PC-9 (cell line): ENCODE results near the gene RBBP4. TPM values are rescaled to one million over a fixed set of nuclear protein-coding genes. Genes with fewer than 3 reads are reported as not detected.
A peak's percentile ranks its signal among the peaks of the same experiment; 100 is the strongest.

ENCODE experiments used
- BruUV-seq: library from RNA; stranded (reverse); fragments of 400-500 nt; replicated peaks from 2 replicates; lab custom pipeline; 2021; lab: Mats Ljungman, UMichigan
- CTCF ChIA-PET: fragments of 300-600 bp; sonication (Branson Sonifier 250); formaldehyde crosslinking; loops from one replicate; lab custom pipeline; 2022; ENCODE audit warnings: antibody characterized with exemption; lab: Charles Lee
- POLR2A ChIA-PET: fragments of 300-600 bp; sonication (Branson Sonifier 250); formaldehyde crosslinking; loops from one replicate; lab custom pipeline; 2022; ENCODE audit warnings: antibody characterized with exemption; ENCODE audit not compliant: unreplicated experiment; lab: Charles Lee
- DNase-seq, 2 experiments: peaks; one replicate each; pipeline versions ENCODE4 v3.0.0 to v3.0.0-alpha.2; 2015 to 2022; ENCODE audit warnings: mixed read lengths in 1 of 2
- H2AFZ ChIP-seq: fragments of 200-600 bp; sonication (generic); 2 replicates; pipeline ENCODE4 v1.8.1; 2017; ENCODE audit warnings: antibody characterized with exemption
- H3F3A ChIP-seq: fragments of 200-600 bp; sonication (generic); 2 replicates; pipeline ENCODE4 v1.8.1; 2017; ENCODE audit warnings: antibody characterized with exemption, mild to moderate bottlenecking, low read depth; ENCODE audit not compliant: insufficient read depth
- H3K27ac ChIP-seq: fragments of 200-600 bp; sonication (generic); 2 replicates; pipeline ENCODE4 v1.6.1; 2016; ENCODE audit warnings: mixed run types
- H3K27me3 ChIP-seq: fragments of 200-600 bp; sonication (generic); 2 replicates; pipeline ENCODE4 v1.6.1; 2016; ENCODE audit warnings: low read depth, mixed run types; ENCODE audit not compliant: insufficient read depth
- H3K36me3 ChIP-seq: fragments of 200-600 bp; sonication (generic); 2 replicates; pipeline ENCODE4 v1.6.1; 2016; ENCODE audit warnings: low read depth, mixed run types
- H3K4me1 ChIP-seq: fragments of 200-600 bp; sonication (generic); replicated peaks from 2 replicates; pipeline ENCODE4 v1.6.1; 2016; ENCODE audit warnings: mixed run types; ENCODE audit not compliant: insufficient read depth
- H3K4me2 ChIP-seq: fragments of 200-600 bp; sonication (generic); 2 replicates; pipeline ENCODE4 v1.6.1; 2017; ENCODE audit warnings: mixed run types
- H3K4me3 ChIP-seq: fragments of 200-600 bp; sonication (generic); 2 replicates; pipeline ENCODE4 v1.6.1; 2016; ENCODE audit warnings: mixed run types
- H3K79me2 ChIP-seq: fragments of 200-600 bp; sonication (generic); 2 replicates; pipeline ENCODE4 v1.6.1; 2017; ENCODE audit warnings: low read depth, mixed run types
- H3K9me2 ChIP-seq: fragments of 200-600 bp; sonication (generic); 2 replicates; pipeline ENCODE4 v1.8.1; 2017; ENCODE audit warnings: mild to moderate bottlenecking; ENCODE audit not compliant: insufficient read depth
- H3K9me3 ChIP-seq: fragments of 200-600 bp; sonication (generic); 2 replicates; pipeline ENCODE4 v1.8.1; 2016; ENCODE audit warnings: low read depth; ENCODE audit not compliant: insufficient read depth
- H4K20me1 ChIP-seq: fragments of 200-600 bp; sonication (generic); 2 replicates; pipeline ENCODE4 v1.8.1; 2017; ENCODE audit not compliant: insufficient read depth
- CTCF ChIP-seq: fragments of 200-600 bp; sonication (generic); conservative IDR thresholded peaks from 2 replicates; pipeline ENCODE4 v1.6.1; 2017; ENCODE audit warnings: mixed run types, antibody characterized with exemption, mild to moderate bottlenecking, moderate library complexity
- EZH2 ChIP-seq: fragments of 200-600 bp; sonication (generic); IDR thresholded peaks from 2 replicates; pipeline ENCODE4 v1.8.0; 2017; ENCODE audit warnings: antibody characterized with exemption, low read depth
- intact Hi-C: fragments of 100-400 bp; cut with micrococcal nuclease; formaldehyde crosslinking; loops from one replicate; pipeline ENCODE4 v1.10.0; 2022; ENCODE audit not compliant: unreplicated experiment
- total RNA-seq: library from RNA; stranded (reverse); gene quantifications from 2 replicates; pipeline ENCODE4 v1.2.3, GENCODE V29; 2021

RBBP4 gene
- total RNA-seq, 1 experiment from 2014 or later = 206 TPM

GRCh38 chr1:32701421-32701911, 50.5 kb downstream of the RBBP4 start:
- no peaks in the 10 kb centered on the region for H3K9me2 ChIP-seq
- H3K27me3 ChIP-seq = no peaks in the 10 kb centered on the region
- intact Hi-C loops = no loop called here
- no peak overlapping the region for H3K27ac ChIP-seq
- DNase-seq = no peak
- H4K20me1 ChIP-seq = no peaks in the 10 kb centered on the region
- TF ChIP-seq EZH2 (no peak), CTCF (no peak)
- no peak overlapping the region for H2AFZ ChIP-seq
- no peaks in the 10 kb centered on the region for H3K36me3 ChIP-seq
- TSS peak; percentile 20 for BruUV-seq
- no peak overlapping the region for H3K4me2 ChIP-seq
- no peaks in the 10 kb centered on the region for H3K79me2 ChIP-seq
- POLR2A ChIA-PET = no interaction called here
- no peaks in the 10 kb centered on the region for H3K9me3 ChIP-seq
- H3K4me1 ChIP-seq = peaks cover 9% of the 10 kb centered on the region
- H3K4me3 ChIP-seq = no peak overlapping the region
- CTCF ChIA-PET = no interaction called here
- H3F3A ChIP-seq = peaks cover 9% of the 10 kb centered on the region; the same call in 1 of the 2 replicates

- ChIA-PET CTCF (no interaction called here), POLR2A (no interaction called here)
- Histone ChIP-seq H3K9me3 (no peaks in the 10 kb centered on the region), H3K27ac (no peak overlapping the region), H3K9me2 (no peaks in the 10 kb centered on the region), H3K36me3 (no peaks in the 10 kb centered on the region), H3K27me3 (no peaks in the 10 kb centered on the region), H4K20me1 (no peaks in the 10 kb centered on the region), H3K4me2 (peak overlapping the region; percentile 83; the same call in 1 of the 2 replicates), H3K4me1 (peaks cover 9% of the 10 kb centered on the region), H3K4me3 (peak overlapping the region; percentile 62; the same call in 1 of the 2 replicates), H2AFZ (no peak overlapping the region), H3K79me2 (no peaks in the 10 kb centered on the region), H3F3A (peaks cover 9% of the 10 kb centered on the region; the same call in 1 of the 2 replicates)
- no peak for DNase-seq
- intact Hi-C loops = no loop called here
- TF ChIP-seq CTCF (no peak), EZH2 (no peak)
- no TSS peak for BruUV-seq
Measured at GRCh38 chr1:32701951-32702598, 51.1 kb downstream of the RBBP4 start.

- intact Hi-C loops = no loop called here
- DNase-seq = peak in 1 of 2 experiments; percentile 50
- TF ChIP-seq EZH2 = no peak
- no peak for TF ChIP-seq CTCF
- H3K79me2 ChIP-seq = no peaks in the 10 kb centered on the region
- H2AFZ ChIP-seq = peak within 1 kb of the TSS; percentile 71
- H3K9me3 ChIP-seq = no peaks in the 10 kb centered on the region
- peak within 1 kb of the TSS; percentile 62 for H3K4me3 ChIP-seq
- no peaks in the 10 kb centered on the region for H3K27me3 ChIP-seq
- no peak within 1 kb of the TSS for H3K27ac ChIP-seq
- H4K20me1 ChIP-seq = no peaks in the 10 kb centered on the region
- no TSS peak for BruUV-seq
- ChIA-PET CTCF (interaction anchor here (0.5 kb wide), 1 partner anchor 59 kb away, joined by 3 read pairs; no protein-coding TSS in a partner anchor), POLR2A (no interaction called here)
- no peaks in the 10 kb centered on the region for H3K9me2 ChIP-seq
- H3F3A ChIP-seq = peaks cover 9% of the 10 kb centered on the region; the same call in 1 of the 2 replicates
- H3K36me3 ChIP-seq = no peaks in the 10 kb centered on the region
- H3K4me2 ChIP-seq = peak within 1 kb of the TSS; percentile 83
- H3K4me1 ChIP-seq = peaks cover 9% of the 10 kb centered on the region
Measured at GRCh38 chr1:32702599-32703478, 51.8 kb downstream of the RBBP4 start, which contains the start of gene SYNC. SYNC (minus strand) TSS chr1:32702770; CDS start chr1:32702660, 110 bp downstream.
